Measurements from ENCODE around the gene MRC2. TPM values are rescaled to one million over a fixed set of nuclear protein-coding genes. Genes with fewer than 3 reads are reported as not detected.
"Not testable (repeated sequence)": the region's sequence is repeated elsewhere in the genome, so short reads cannot be mapped to it uniquely, and the experiment has no call there.

The MRC2 gene
- total RNA-seq, 2 experiments from 2014 or later: 6.2 to 8.9 TPM

GRCh38 chr17:62599964-62600657 lies 27.4 kb upstream of the MRC2 start:
- ChIA-PET CTCF (no interaction called here), POLR2A (no interaction called here)
- H3K36me3 Mint-ChIP-seq (ENCODE audit: low read depth): peaks cover 54% of the 10 kb centered on the region
- H3K9me3 Mint-ChIP-seq: no peaks in the 10 kb centered on the region
- no peak overlapping the region for H3K4me3 Mint-ChIP-seq
- H3K27me3 Mint-ChIP-seq: no peaks in the 10 kb centered on the region
- no peak for DNase-seq
- no peak overlapping the region for H3K27ac Mint-ChIP-seq
- H3K4me1 Mint-ChIP-seq: no peaks in the 10 kb centered on the region

GRCh38 chr17:62600805-62601204 lies 26.7 kb upstream of the MRC2 start:
- CTCF ChIA-PET: no interaction called here
- no peaks in the 10 kb centered on the region for H3K9me3 Mint-ChIP-seq

GRCh38 chr17:62601471-62601870 lies 26.0 kb upstream of the MRC2 start:
- Mint-ChIP-seq H3K4me3 (no peak overlapping the region), H3K36me3 (ENCODE audit: low read depth) (peaks cover 51% of the 10 kb centered on the region), H3K4me1 (no peaks in the 10 kb centered on the region), H3K27me3 (no peaks in the 10 kb centered on the region), H3K9me3 (no peaks in the 10 kb centered on the region), H3K27ac (no peak overlapping the region)
- no peak for DNase-seq
- ChIA-PET POLR2A (interaction anchor here (0.6 kb wide), 1 partner anchor 10 kb away, joined by 5 read pairs; no protein-coding TSS in a partner anchor), CTCF (interaction anchor here (0.8 to 1.4 kb wide), 2 partner anchors 12 to 14 kb away, joined by 3 read pairs; no protein-coding TSS in a partner anchor)

More at GRCh38 chr17:62600805-62601204, 26.7 kb upstream of the MRC2 start:
- DNase-seq: no peak
- Mint-ChIP-seq H3K36me3 (ENCODE audit: low read depth) (peaks cover 51% of the 10 kb centered on the region), H3K4me1 (no peaks in the 10 kb centered on the region), H3K27ac (no peak overlapping the region), H3K4me3 (no peak overlapping the region), H3K27me3 (no peaks in the 10 kb centered on the region)
- POLR2A ChIA-PET: no interaction called here

- H3K4me1 Mint-ChIP-seq, H3K9me3 Mint-ChIP-seq, H3K27ac Mint-ChIP-seq, POLR2A ChIA-PET, CTCF ChIA-PET, DNase-seq, H3K4me3 Mint-ChIP-seq, H3K27me3 Mint-ChIP-seq: not testable (repeated sequence)
- peaks cover 49% of the 10 kb centered on the region for H3K36me3 Mint-ChIP-seq (ENCODE audit: low read depth)
Observed at GRCh38 chr17:62603783-62604182, 23.7 kb upstream of the MRC2 start.

- Mint-ChIP-seq H3K27ac (no peak overlapping the region), H3K4me1 (peaks cover 4% of the 10 kb centered on the region), H3K27me3 (no peaks in the 10 kb centered on the region), H3K36me3 (ENCODE audit: low read depth) (peaks cover 43% of the 10 kb centered on the region), H3K4me3 (no peak overlapping the region), H3K9me3 (no peaks in the 10 kb centered on the region)
- POLR2A ChIA-PET: no interaction called here
- CTCF ChIA-PET: no interaction called here
- no peak for DNase-seq
Observed at GRCh38 chr17:62605588-62605987, 21.9 kb upstream of the MRC2 start.

GRCh38 chr17:62611292-62611691 lies 16.2 kb upstream of the MRC2 start:
- peak; percentile 31 for DNase-seq
- H3K36me3 Mint-ChIP-seq (ENCODE audit: low read depth): peaks cover 58% of the 10 kb centered on the region
- no peaks in the 10 kb centered on the region for H3K9me3 Mint-ChIP-seq
- ChIA-PET CTCF (interaction anchor here (1.6 kb wide), 1 partner anchor 189 kb away, joined by 6 read pairs; no protein-coding TSS in a partner anchor), POLR2A (interaction anchor here (1.1 kb wide), 1 partner anchor 46 kb away, joined by 3 read pairs; no protein-coding TSS in a partner anchor)
- peaks cover 21% of the 10 kb centered on the region for H3K4me1 Mint-ChIP-seq
- peak overlapping the region; percentile 50 for H3K27ac Mint-ChIP-seq
- H3K4me3 Mint-ChIP-seq: peak overlapping the region; percentile 18
- H3K27me3 Mint-ChIP-seq: no peaks in the 10 kb centered on the region

- peak overlapping the region; percentile 44 for H3K27ac Mint-ChIP-seq
- ChIA-PET CTCF (interaction anchor here (1.6 kb wide), 1 partner anchor 190 kb away, joined by 6 read pairs; no protein-coding TSS in a partner anchor), POLR2A (interaction anchor here (1.1 kb wide), 1 partner anchor 46 kb away, joined by 3 read pairs; no protein-coding TSS in a partner anchor)
Observed at GRCh38 chr17:62611728-62612127, 15.7 kb upstream of the MRC2 start.

GRCh38 chr17:62612289-62612688 lies 15.2 kb upstream of the MRC2 start:
- CTCF ChIA-PET, POLR2A ChIA-PET: not testable (repeated sequence)
- peaks cover 52% of the 10 kb centered on the region for H3K36me3 Mint-ChIP-seq (ENCODE audit: low read depth)

More at GRCh38 chr17:62611728-62612127, 15.7 kb upstream of the MRC2 start:
- no peaks in the 10 kb centered on the region for H3K9me3 Mint-ChIP-seq
- no peak for DNase-seq
- H3K27me3 Mint-ChIP-seq: no peaks in the 10 kb centered on the region
- H3K4me3 Mint-ChIP-seq: peak overlapping the region; percentile 12
- peaks cover 21% of the 10 kb centered on the region for H3K4me1 Mint-ChIP-seq
- H3K36me3 Mint-ChIP-seq (ENCODE audit: low read depth): peaks cover 55% of the 10 kb centered on the region

GRCh38 chr17:62613095-62613494 lies 14.4 kb upstream of the MRC2 start:
- CTCF ChIA-PET: interaction anchor here (1.1 kb wide), 1 partner anchor 11 kb away, joined by 3 read pairs; no protein-coding TSS in a partner anchor
- H3K27me3 Mint-ChIP-seq, DNase-seq, POLR2A ChIA-PET, H3K4me3 Mint-ChIP-seq, H3K27ac Mint-ChIP-seq, H3K9me3 Mint-ChIP-seq: not testable (repeated sequence)
- H3K4me1 Mint-ChIP-seq: peaks cover 21% of the 10 kb centered on the region
- peaks cover 44% of the 10 kb centered on the region for H3K36me3 Mint-ChIP-seq (ENCODE audit: low read depth)

More at GRCh38 chr17:62612289-62612688, 15.2 kb upstream of the MRC2 start:
- H3K9me3 Mint-ChIP-seq, DNase-seq, H3K27me3 Mint-ChIP-seq, H3K27ac Mint-ChIP-seq, H3K4me3 Mint-ChIP-seq: not testable (repeated sequence)
- peaks cover 21% of the 10 kb centered on the region for H3K4me1 Mint-ChIP-seq

GRCh38 chr17:62614142-62614541 lies 13.3 kb upstream of the MRC2 start:
- DNase-seq: no peak
- H3K4me1 Mint-ChIP-seq: peaks cover 21% of the 10 kb centered on the region

GRCh38 chr17:62615503-62615902 lies 12.0 kb upstream of the MRC2 start:
- Mint-ChIP-seq H3K9me3 (no peaks in the 10 kb centered on the region), H3K36me3 (ENCODE audit: low read depth) (peaks cover 32% of the 10 kb centered on the region), H3K27me3 (no peaks in the 10 kb centered on the region), H3K4me3 (no peak overlapping the region), H3K4me1 (peaks cover 17% of the 10 kb centered on the region), H3K27ac (no peak overlapping the region)
- POLR2A ChIA-PET: no interaction called here
- DNase-seq: no peak
- CTCF ChIA-PET: interaction anchor here (0.6 to 1.0 kb wide), 2 partner anchors 14 to 46 kb away, joined by 3 read pairs; no protein-coding TSS in a partner anchor

More at GRCh38 chr17:62614142-62614541, 13.3 kb upstream of the MRC2 start:
- Mint-ChIP-seq H3K36me3 (ENCODE audit: low read depth) (peaks cover 38% of the 10 kb centered on the region), H3K27ac (no peak overlapping the region), H3K9me3 (no peaks in the 10 kb centered on the region), H3K4me3 (no peak overlapping the region), H3K27me3 (no peaks in the 10 kb centered on the region)
- CTCF ChIA-PET: interaction anchor here (0.7 to 1.1 kb wide), 3 partner anchors 10 to 34 kb away, joined by 3 to 5 read pairs (median 3); no protein-coding TSS in a partner anchor
- POLR2A ChIA-PET: no interaction called here

GRCh38 chr17:62616993-62617893 lies 10.2 kb upstream of the MRC2 start:
- H3K4me1 Mint-ChIP-seq: peaks cover 1% of the 10 kb centered on the region
- peaks cover 16% of the 10 kb centered on the region for H3K36me3 Mint-ChIP-seq (ENCODE audit: low read depth)
- H3K4me3 Mint-ChIP-seq: no peak overlapping the region
- ChIA-PET POLR2A (no interaction called here), CTCF (no interaction called here)
- no peak overlapping the region for H3K27ac Mint-ChIP-seq
- no peaks in the 10 kb centered on the region for H3K27me3 Mint-ChIP-seq
- no peak for DNase-seq
- no peaks in the 10 kb centered on the region for H3K9me3 Mint-ChIP-seq

- H3K9me3 Mint-ChIP-seq: no peaks in the 10 kb centered on the region
- H3K27me3 Mint-ChIP-seq: no peaks in the 10 kb centered on the region
- H3K4me3 Mint-ChIP-seq: no peak overlapping the region
- peaks cover 14% of the 10 kb centered on the region for H3K36me3 Mint-ChIP-seq (ENCODE audit: low read depth)
- no peak for DNase-seq
- H3K27ac Mint-ChIP-seq: no peak overlapping the region
- POLR2A ChIA-PET: no interaction called here
- CTCF ChIA-PET: no interaction called here
- H3K4me1 Mint-ChIP-seq: no peaks in the 10 kb centered on the region
Observed at GRCh38 chr17:62617894-62618472, 9.5 kb upstream of the MRC2 start.

Data from activated CD4-positive, alpha-beta memory T cell treated with anti-CD3 and anti-CD28 coated beads, Interleukin-2, amount 10 ng/mL, durations not matched to agents 7 days and 5 days (primary cell).